ENCODE results near the gene CSMD2. TPM values are rescaled to one million over a fixed set of nuclear protein-coding genes. Genes with fewer than 3 reads are reported as not detected.

The CSMD2 gene
- total and polyA plus RNA-seq, 2 of the 8 experiments (the other 6 are each of a cell fraction or from before 2014, with no cell fraction given): 7.0 to 14.7 TPM

DNA sequence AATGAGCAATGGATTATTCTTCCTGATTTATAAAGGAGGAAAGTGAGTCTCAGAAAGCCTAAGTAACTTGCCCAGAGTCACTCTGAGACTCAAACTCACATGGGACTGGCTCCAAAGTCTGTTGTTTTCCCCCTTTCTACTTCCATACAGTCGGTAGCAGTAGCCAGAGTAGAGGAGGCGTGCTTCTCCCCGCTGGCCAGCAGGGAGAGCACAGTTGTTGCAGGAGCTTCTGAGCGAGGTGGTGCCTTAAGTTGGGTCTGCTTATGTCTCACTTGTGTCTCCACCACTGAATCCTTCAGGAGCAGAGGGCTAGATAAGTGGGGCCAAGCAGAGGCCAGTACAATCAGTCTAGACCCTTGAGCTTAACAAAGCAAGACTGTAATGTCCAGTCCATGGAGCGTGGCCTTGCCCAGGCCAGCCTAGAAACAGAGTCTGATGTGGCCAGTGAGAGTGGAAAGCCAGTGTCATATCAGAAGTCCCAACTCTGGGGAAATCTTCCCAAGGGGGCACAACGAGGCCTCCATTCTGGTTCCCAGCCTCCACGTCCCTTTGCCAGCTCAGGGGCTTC is 510.7 kb downstream of the CSMD2 start (continued):
- TF ChIP-seq, protein P1, sequence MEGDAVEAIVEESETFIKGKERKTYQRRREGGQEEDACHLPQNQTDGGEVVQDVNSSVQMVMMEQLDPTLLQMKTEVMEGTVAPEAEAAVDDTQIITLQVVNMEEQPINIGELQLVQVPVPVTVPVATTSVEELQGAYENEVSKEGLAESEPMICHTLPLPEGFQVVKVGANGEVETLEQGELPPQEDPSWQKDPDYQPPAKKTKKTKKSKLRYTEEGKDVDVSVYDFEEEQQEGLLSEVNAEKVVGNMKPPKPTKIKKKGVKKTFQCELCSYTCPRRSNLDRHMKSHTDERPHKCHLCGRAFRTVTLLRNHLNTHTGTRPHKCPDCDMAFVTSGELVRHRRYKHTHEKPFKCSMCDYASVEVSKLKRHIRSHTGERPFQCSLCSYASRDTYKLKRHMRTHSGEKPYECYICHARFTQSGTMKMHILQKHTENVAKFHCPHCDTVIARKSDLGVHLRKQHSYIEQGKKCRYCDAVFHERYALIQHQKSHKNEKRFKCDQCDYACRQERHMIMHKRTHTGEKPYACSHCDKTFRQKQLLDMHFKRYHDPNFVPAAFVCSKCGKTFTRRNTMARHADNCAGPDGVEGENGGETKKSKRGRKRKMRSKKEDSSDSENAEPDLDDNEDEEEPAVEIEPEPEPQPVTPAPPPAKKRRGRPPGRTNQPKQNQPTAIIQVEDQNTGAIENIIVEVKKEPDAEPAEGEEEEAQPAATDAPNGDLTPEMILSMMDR (IDR thresholded peaks at IDR 0.05; ENCODE audit: control extremely low read depth in 1 of 3, insufficient read depth in 1 of 3, low read depth in 1 of 3, low read length in 3 of 3): peak; percentile 58 to 76 (median 71)
- TF ChIP-seq ASH2L (IDR thresholded peaks at IDR 0.05; ENCODE audit: low read length) (no peak), FOSL1 (IDR thresholded peaks at IDR 0.05; ENCODE audit: insufficient read depth, low read depth, low read length) (no peak), CBX5 (IDR thresholded peaks at IDR 0.05; ENCODE audit: low read depth, low read length) (no peak)
